ENCODE results near the gene PAK1. TPM values are rescaled to one million over a fixed set of nuclear protein-coding genes. Genes with fewer than 3 reads are reported as not detected.

PAK1 gene
- total RNA-seq (2013; cell fraction: nucleolus; rRNA removed): 246 and 249 TPM in 2 replicates
- 108 and 131 TPM in 2 replicates for total RNA-seq (2014; rRNA removed)
- 108 and 112 TPM in 2 replicates for total RNA-seq (2014; rRNA removed; fragmentation: Illumina TruSeq; extraction: Trizol)
- 119 and 121 TPM in 2 replicates for total RNA-seq (2021)
- 52.9 TPM for polyA plus RNA-seq (2011; ENCODE audit: low read depth)
- polyA plus RNA-seq (2011; rRNA removed): 321 and 332 TPM in 2 replicates
- 214 and 249 TPM in 2 replicates for polyA plus RNA-seq (2011; cell fraction: cytosol; rRNA removed)
- 423 and 453 TPM in 2 replicates for polyA plus RNA-seq (2011; cell fraction: nucleus; rRNA removed)
- 85.0 and 96.2 TPM in 2 replicates for polyA plus RNA-seq (2012)
- 162 and 181 TPM in 2 replicates for polyA plus RNA-seq (2014; fragmentation: Illumina TruSeq; extraction: Trizol)
- polyA plus RNA-seq (2014; fragmentation: Nextera tagmentation; extraction: Ambion mirVana): 10 to 100 TPM; 43.8 to 49.4 TPM
- 112 and 113 TPM in 2 replicates for polyA plus RNA-seq (2014; rRNA removed)
- polyA plus RNA-seq (2016; fragmentation: Nextera tagmentation; extraction: Ambion mirVana): 100 to 1,000 TPM in 1 of 2 experiments, 10 to 100 TPM in 1; 99.1 to 114 TPM
- 305 and 451 TPM in 2 replicates for polyA minus RNA-seq (2011; rRNA and poly(A)+ RNA removed)
- 66.0 and 75.9 TPM in 2 replicates for polyA minus RNA-seq (2011; cell fraction: cytosol; rRNA and poly(A)+ RNA removed)
- polyA minus RNA-seq (2011; cell fraction: nucleus; rRNA and poly(A)+ RNA removed): 140 and 186 TPM in 2 replicates
- percentile 87 among the genes with signal in this experiment for Bru-seq, nascent RNA
- BruChase-seq, experiment 1, labeled RNA remaining after a 6-hour chase: percentile 87 among the genes with signal in this experiment
- percentile 83 among the genes with signal in this experiment for BruChase-seq, experiment 2, labeled RNA remaining after a 2-hour chase
- long read RNA-seq, experiment 1, transcript PAK1-202 (15 exons, 3,737 nt): major isoform, 13 of 103 reads
- long read RNA-seq, experiment 1, transcript PAK1-201 (16 exons, 2,543 nt): minor isoform, 5 of 103 reads
- long read RNA-seq, experiment 1, partial matches to known transcripts: 26 of 103 reads
- long read RNA-seq, experiment 1, other reads (novel, unspliced or antisense): 59 of 103 reads
- long read RNA-seq, experiment 2, transcript PAK1-201 (16 exons, 2,543 nt): minor isoform, 15 of 754 reads
- long read RNA-seq, experiment 2, transcript PAK1-202 (15 exons, 3,737 nt): major isoform, 134 of 754 reads
- long read RNA-seq, experiment 2, partial matches to known transcripts: 116 of 754 reads
- long read RNA-seq, experiment 2, other reads (novel, unspliced or antisense): 488 of 754 reads

GRCh38 chr11:77473801-77474683 lies at the start of gene PAK1:
PAK1 (minus strand) TSS chr11:77474094; CDS start chr11:77392520, 81,574 bp downstream.
- DNase-seq (ENCODE audit: low read depth, low spot score) (no peak), FAIRE-seq (peak; percentile 38)
- CTCF ChIA-PET: interaction anchor here (0.8 to 2.1 kb wide), 13 partner anchors 10 to 74 kb away, joined by 3 to 12 read pairs (median 4); no protein-coding TSS in a partner anchor
- TF ChIP-seq ZBTB33 (IDR thresholded peaks at IDR 0.05) (no peak), RUNX3 (IDR thresholded peaks at IDR 0.05; ENCODE audit: low read length) (0 out of 2 replicates have a peak, but pooled peaks have one; percentile 46), ZNF622 (IDR thresholded peaks at IDR 0.05) (no peak), HCFC1 (IDR thresholded peaks at IDR 0.05; ENCODE audit: low read length) (peak; percentile 28; the same call in 1 of the 2 replicates), SP1 (IDR thresholded peaks at IDR 0.05; ENCODE audit: low read depth, low read length) (no peak), IRF4 (IDR thresholded peaks at IDR 0.05; ENCODE audit: low read depth, low read length) (peak; percentile 37; the same call in 1 of the 2 replicates), SRF (IDR thresholded peaks at IDR 0.05; ENCODE audit: low read depth in 2 of 2, low read length in 2 of 2) (no peak), BCL11A (IDR thresholded peaks at IDR 0.05; ENCODE audit: low read depth, low read length) (no peak)
- TF ChIP-seq, protein P1, sequence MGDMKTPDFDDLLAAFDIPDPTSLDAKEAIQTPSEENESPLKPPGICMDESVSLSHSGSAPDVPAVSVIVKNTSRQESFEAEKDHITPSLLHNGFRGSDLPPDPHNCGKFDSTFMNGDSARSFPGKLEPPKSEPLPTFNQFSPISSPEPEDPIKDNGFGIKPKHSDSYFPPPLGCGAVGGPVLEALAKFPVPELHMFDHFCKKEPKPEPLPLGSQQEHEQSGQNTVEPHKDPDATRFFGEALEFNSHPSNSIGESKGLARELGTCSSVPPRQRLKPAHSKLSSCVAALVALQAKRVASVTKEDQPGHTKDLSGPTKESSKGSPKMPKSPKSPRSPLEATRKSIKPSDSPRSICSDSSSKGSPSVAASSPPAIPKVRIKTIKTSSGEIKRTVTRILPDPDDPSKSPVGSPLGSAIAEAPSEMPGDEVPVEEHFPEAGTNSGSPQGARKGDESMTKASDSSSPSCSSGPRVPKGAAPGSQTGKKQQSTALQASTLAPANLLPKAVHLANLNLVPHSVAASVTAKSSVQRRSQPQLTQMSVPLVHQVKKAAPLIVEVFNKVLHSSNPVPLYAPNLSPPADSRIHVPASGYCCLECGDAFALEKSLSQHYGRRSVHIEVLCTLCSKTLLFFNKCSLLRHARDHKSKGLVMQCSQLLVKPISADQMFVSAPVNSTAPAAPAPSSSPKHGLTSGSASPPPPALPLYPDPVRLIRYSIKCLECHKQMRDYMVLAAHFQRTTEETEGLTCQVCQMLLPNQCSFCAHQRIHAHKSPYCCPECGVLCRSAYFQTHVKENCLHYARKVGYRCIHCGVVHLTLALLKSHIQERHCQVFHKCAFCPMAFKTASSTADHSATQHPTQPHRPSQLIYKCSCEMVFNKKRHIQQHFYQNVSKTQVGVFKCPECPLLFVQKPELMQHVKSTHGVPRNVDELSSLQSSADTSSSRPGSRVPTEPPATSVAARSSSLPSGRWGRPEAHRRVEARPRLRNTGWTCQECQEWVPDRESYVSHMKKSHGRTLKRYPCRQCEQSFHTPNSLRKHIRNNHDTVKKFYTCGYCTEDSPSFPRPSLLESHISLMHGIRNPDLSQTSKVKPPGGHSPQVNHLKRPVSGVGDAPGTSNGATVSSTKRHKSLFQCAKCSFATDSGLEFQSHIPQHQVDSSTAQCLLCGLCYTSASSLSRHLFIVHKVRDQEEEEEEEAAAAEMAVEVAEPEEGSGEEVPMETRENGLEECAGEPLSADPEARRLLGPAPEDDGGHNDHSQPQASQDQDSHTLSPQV (IDR thresholded peaks at IDR 0.05): no peak
- TF ChIP-seq, protein P2, sequence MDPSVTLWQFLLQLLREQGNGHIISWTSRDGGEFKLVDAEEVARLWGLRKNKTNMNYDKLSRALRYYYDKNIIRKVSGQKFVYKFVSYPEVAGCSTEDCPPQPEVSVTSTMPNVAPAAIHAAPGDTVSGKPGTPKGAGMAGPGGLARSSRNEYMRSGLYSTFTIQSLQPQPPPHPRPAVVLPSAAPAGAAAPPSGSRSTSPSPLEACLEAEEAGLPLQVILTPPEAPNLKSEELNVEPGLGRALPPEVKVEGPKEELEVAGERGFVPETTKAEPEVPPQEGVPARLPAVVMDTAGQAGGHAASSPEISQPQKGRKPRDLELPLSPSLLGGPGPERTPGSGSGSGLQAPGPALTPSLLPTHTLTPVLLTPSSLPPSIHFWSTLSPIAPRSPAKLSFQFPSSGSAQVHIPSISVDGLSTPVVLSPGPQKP (IDR thresholded peaks at IDR 0.05; ENCODE audit: low read depth, low read length): peak; percentile 60; the same call in 1 of the 2 replicates

More at GRCh38 chr11:77473801-77474683, at the start of gene PAK1:
- peak; percentile 86 for ATAC-seq
- ChIA-PET POLR2A (interaction anchor here (0.6 to 1.6 kb wide), 7 partner anchors 17 to 74 kb away, joined by 3 to 5 read pairs (median 3); no protein-coding TSS in a partner anchor), SMC1A (ENCODE audit: uncharacterized antibody, unreplicated experiment) (interaction anchor here (0.7 to 3.4 kb wide), 11 partner anchors 18 to 73 kb away, joined by 3 to 26 read pairs (median 4); no protein-coding TSS in a partner anchor), RAD21 (ENCODE audit: unreplicated experiment) (interaction anchor here (0.6 to 3.1 kb wide), 13 partner anchors 25 to 161 kb away, joined by 3 to 23 read pairs (median 5); no protein-coding TSS in a partner anchor)
- H3K27ac ChIP-seq (ENCODE audit: control insufficient read depth, insufficient read depth): peak within 1 kb of the TSS; percentile 82
- peak within 1 kb of the TSS; percentile 90 for H2AFZ ChIP-seq (ENCODE audit: control insufficient read depth, low read depth, low read length)
- peak within 1 kb of the TSS; percentile 92 for H3K4me3 ChIP-seq
- intact Hi-C loops (cut with micrococcal nuclease; ENCODE audit: unreplicated experiment): loop anchor here (2.0 to 10.0 kb wide), 2 partner anchors 25 to 141 kb away; no protein-coding TSS in a partner anchor
- no peaks in the 10 kb centered on the region for H4K20me1 ChIP-seq (ENCODE audit: control insufficient read depth, insufficient read depth)
- H3K27me3 ChIP-seq (replicated peaks in 1 of 2; ENCODE audit: control insufficient read depth in 2 of 2, insufficient read depth in 2 of 2, low read length in 1 of 2): no peaks in the 10 kb centered on the region
- BruUV-seq (replicated peaks): no TSS peak
- no peaks in the 10 kb centered on the region for H3K9me3 ChIP-seq (replicated peaks; ENCODE audit: control insufficient read depth, insufficient read depth, low read length)
- peak within 1 kb of the TSS; percentile 90 for H3K4me2 ChIP-seq (ENCODE audit: control insufficient read depth, insufficient read depth)
- in situ Hi-C loops (cut with MboI): no loop called here
- 2% methylated on average over 41 of the region's 72 CpGs for WGBS (ENCODE audit: insufficient coverage, insufficient replicate concordance, low lambda C conversion rate, missing lambda C conversion rate)
- H3K36me3 ChIP-seq (ENCODE audit: control insufficient read depth in 2 of 2, insufficient read depth in 2 of 2, low read length in 1 of 2): no peaks in the 10 kb centered on the region
- peaks cover 14% of the 10 kb centered on the region for H3K4me1 ChIP-seq (ENCODE audit: control insufficient read depth, insufficient read depth, low read length)
- peak within 1 kb of the TSS; percentile 52 for H3K9ac ChIP-seq (ENCODE audit: control insufficient read depth, insufficient read depth, low read length)
- peaks cover 40% of the 10 kb centered on the region for H3K79me2 ChIP-seq (ENCODE audit: control insufficient read depth, insufficient read depth, low read length)

All from GM12878 (cell line).